HG02938 (cell line): ENCODE data around the gene LTO1.

Experiments used
- ATAC-seq: cut with Tn5 transposase; IDR thresholded peaks from one replicate; pipeline ENCODE4 v1.9.1; 2021; ENCODE audit warnings: mild to moderate bottlenecking, moderate library complexity; ENCODE audit not compliant: unreplicated experiment

Gene LTO1

GRCh38 chr11:69647390-69647748 lies 27.8 kb downstream of the LTO1 start:
- ATAC-seq, result no peak

GRCh38 chr11:69646493-69647389 lies 28.4 kb downstream of the LTO1 start:
- ATAC-seq, result no peak

GRCh38 chr11:69645801-69646492 lies 29.2 kb downstream of the LTO1 start:
- ATAC-seq, result no peak

GRCh38 chr11:69644962-69645675 lies 30.0 kb downstream of the LTO1 start:
- no peak for ATAC-seq

- ATAC-seq, result no peak
Measured at GRCh38 chr11:69644071-69644961, 30.8 kb downstream of the LTO1 start.

- no peak for ATAC-seq
Measured at GRCh38 chr11:69643646-69644045, 31.5 kb downstream of the LTO1 start.

- no peak for ATAC-seq
Measured at GRCh38 chr11:69642913-69643632, 32.1 kb downstream of the LTO1 start.

- ATAC-seq, result no peak
Measured at GRCh38 chr11:69642549-69642912, 32.6 kb downstream of the LTO1 start.

GRCh38 chr11:69641681-69642548 lies 33.2 kb downstream of the LTO1 start:
- no peak for ATAC-seq

GRCh38 chr11:69640995-69641581 lies 34.1 kb downstream of the LTO1 start, which contains the start of gene CCND1:
CCND1 (plus strand) TSS chr11:69641156; CDS start chr11:69641314, 158 bp downstream.
- no peak for ATAC-seq

GRCh38 chr11:69640260-69640994 lies 34.7 kb downstream of the LTO1 start:
- ATAC-seq, result no peak

GRCh38 chr11:69639831-69640230 lies 35.3 kb downstream of the LTO1 start:
- ATAC-seq, result no peak

GRCh38 chr11:69638941-69639681 lies 36.0 kb downstream of the LTO1 start:
- no peak for ATAC-seq

- ATAC-seq, result no peak
Measured at GRCh38 chr11:69637941-69638871, 36.9 kb downstream of the LTO1 start.

GRCh38 chr11:69637198-69637940 lies 37.8 kb downstream of the LTO1 start:
- ATAC-seq, result no peak
